COLO668 (cell line): ENCODE data around the gene UTP20.

Experiments
- DNase-seq: peaks from one replicate; lab custom pipeline; 2025; ENCODE audit not compliant: unreplicated experiment; lab: John Stamatoyannopoulos, UW

Gene UTP20

DNA sequence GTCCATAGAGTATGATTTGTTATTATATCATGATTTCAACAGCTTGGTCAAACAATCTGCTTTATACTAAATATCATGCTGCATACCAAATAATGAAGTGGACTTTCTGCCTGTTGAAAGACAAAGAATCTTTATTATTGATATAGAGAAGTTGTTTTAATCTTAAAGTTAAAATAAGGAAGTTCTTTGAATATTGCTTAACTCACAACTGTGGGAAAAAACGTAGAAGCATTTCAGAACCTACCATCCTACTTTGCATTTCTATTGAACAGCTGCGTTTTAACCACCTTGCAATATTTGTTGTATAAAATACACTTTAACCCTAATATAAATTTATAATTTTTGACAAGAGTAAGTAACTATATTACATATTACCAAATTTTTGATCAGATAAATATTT is 150.6 kb downstream of the UTP20 start:
- DNase-seq: no peak

DNA sequence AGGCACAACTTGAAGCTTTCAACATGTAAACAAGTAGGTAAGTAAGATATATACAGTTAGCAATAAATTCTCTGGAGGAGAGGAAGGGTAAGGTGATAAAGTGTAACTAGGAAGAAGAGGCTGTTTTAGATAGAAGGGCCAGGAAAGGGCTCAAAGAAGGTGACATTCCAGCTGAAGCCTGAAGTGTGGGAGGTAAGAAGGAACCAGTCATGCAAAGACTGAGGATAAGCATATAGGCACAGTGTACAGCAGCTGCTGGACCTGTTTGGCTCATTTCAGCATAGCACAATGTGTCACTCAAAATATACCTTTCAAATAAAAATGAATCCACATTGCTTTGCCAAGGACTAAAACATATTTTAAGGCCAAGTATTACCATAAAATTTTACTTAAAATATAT is 156.2 kb downstream of the UTP20 start:
- DNase-seq: no peak
